Hypothalamus (tissue), 51 donors: ENCODE measurements around the gene FABP1.

Source experiments
- DNase-seq, 51 donors: peaks; one replicate each; lab custom pipeline; 2025; lab: John Stamatoyannopoulos, UW

Gene FABP1

GRCh38 chr2:88116669-88117432 is 11.0 kb downstream of the FABP1 start:
- DNase-seq: no peak

- DNase-seq: no peak
Measured at GRCh38 chr2:88115825-88116518, 11.9 kb downstream of the FABP1 start.

DNA sequence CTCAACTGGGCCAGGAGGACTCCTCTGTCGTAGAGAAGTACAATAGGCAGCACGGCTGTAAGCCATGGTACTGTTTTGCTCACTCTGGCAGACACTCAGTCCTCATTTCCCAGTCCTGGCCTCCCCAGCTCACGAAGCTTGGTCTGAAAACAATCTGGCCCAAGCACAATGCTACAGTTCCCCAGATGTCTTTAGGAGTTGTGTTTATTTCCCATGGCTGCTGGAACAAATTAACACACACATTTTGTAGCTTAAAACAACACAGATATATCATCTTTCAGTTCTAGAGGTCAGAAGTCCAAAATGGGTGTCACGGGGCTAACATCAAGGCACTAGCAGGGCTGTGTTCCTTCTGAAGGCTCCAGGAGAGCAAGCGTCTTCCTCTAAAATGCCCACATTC is 13.0 kb downstream of the FABP1 start:
- no peak for DNase-seq

DNA sequence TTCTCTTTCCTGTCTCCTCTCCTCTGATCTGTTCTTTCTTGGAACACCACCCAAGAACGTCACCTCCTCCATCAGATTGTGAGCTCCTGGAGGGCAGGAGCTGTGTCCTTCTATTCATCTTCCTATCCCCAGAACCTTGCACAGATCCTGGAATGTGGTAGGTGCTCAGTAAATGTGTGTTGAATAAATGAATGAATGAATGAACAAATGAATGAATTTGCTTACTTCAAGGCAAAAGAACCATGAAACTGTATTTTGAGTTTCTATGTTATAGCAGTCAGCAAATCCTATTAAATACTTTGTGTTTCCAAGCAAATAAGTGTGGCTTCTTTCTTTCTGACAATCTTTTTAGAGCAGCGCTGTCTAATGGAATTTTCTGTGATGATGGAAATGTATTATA is 14.8 kb downstream of the FABP1 start:
- DNase-seq: no peak

GRCh38 chr2:88110830-88111229 is 17.0 kb downstream of the FABP1 start:
- no peak for DNase-seq

GRCh38 chr2:88108796-88109195 is 19.1 kb downstream of the FABP1 start:
- no peak for DNase-seq

GRCh38 chr2:88100489-88100858 is 27.4 kb downstream of the FABP1 start:
- peak in 1 of 51 donors; percentile 7 for DNase-seq

- DNase-seq: no peak
Measured at GRCh38 chr2:88099798-88100488, 27.9 kb downstream of the FABP1 start.

- DNase-seq: no peak
Measured at GRCh38 chr2:88098558-88098900, 29.3 kb downstream of the FABP1 start.

DNA sequence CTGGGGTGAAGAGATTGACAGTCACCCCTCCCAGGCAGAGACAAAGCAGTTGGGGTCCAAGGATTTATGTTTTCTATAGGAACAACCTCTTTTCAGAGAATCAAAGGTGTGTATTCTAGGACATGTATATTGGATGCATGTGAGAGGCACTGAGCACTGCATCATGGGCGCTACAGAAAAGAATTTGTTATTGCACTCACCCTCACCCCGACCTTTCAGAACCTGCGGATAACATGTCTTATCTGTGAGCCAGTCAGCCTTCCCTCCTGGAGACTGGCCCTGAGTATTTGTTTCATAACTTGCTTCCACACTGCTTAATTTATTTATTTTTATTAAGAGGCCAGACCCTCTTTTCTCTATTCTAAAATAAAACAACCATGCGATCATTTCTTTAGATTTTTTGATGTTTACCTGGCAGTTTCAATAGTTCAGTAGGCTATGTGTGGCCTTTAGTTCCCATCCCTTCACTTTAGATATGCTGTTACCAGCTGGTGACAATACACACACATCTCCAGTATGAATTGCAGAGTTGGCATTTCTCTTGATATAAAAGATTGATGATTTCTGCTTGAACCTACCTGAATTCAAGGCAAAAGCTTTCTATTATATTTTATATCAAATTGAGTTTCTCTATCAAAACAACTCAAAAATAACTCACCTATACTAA is 29.8 kb downstream of the FABP1 start:
- DNase-seq: no peak

DNA sequence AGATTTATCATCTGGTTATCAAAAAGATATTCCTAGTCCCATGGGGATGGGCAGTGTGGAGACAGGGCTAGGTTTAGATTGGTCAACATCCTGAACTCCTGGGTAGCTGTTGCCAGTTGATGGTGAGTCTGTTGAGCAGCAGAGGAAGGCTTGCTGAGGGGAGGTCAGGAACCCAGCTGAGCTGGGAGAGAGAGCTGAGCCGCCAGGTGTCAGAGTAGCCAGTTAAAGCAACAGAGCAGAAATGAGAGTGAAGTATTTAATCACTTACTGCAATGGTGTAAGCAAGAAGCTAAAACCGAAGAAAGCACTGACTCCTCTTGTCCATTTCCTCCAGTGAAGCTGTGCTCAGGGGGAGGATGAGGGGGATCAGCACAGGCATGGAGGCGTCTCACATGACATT is 30.7 kb downstream of the FABP1 start:
- no peak for DNase-seq

- DNase-seq: no peak
Measured at GRCh38 chr2:88096708-88097107, 31.2 kb downstream of the FABP1 start.

DNA sequence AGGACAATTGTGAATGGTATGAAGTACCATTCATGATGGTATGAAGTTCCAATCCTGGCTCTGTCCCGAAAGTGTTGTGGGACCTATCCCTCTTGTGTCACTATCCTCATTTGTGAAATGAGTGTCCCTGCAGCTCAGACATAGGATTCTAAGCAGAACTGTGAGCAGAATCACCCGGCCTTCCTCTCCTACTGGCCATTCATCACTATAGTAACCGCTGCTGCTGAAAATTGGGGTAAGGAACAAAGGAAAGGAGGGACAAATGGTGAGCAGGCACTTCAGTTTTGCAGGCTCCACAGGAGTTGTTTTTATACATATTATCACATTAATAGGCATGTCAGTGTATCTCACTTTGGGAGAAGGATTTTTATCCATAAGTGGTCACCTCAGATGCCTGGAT is 32.8 kb downstream of the FABP1 start:
- DNase-seq: peak in 2 of 51 donors; percentile 8 to 23

DNA sequence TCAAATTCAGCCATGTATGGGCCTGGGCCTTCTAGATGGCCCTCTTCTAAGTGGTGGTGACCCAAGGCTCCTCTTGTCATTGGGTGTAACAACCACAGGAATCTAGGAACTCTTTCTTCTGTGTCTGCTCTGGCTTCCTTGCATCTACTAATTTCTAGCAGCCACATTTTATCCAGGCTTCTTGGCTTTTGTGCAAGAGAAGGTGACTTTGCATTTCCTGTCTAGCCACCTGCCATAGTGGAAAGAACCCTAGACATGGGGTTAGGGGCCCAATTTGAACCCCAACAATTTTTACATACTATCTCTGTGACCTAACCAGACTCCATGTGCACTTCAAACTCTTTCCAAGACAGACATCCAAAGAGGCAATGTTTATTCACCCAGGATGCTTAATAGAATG is 35.1 kb downstream of the FABP1 start:
- DNase-seq: no peak

DNA sequence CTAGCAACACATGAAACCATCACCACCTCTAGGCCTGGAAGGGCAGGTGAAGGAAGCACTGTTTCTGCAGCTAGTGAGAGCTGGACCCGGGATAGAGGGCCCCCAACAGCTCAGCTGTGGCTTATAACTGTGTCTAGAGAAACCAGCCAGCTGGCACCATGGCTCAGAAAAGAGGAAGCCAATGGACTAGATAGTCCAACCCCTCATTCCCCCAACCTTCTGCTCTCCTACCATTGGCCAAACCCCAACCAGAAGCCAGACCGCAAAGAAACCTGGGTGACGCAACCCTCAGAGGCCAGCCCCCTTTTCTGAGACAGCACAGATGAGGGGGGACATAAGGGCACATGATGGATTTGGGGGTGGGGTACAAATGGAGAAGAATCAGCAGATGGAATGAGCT is 35.9 kb downstream of the FABP1 start:
- DNase-seq: no peak

DNA sequence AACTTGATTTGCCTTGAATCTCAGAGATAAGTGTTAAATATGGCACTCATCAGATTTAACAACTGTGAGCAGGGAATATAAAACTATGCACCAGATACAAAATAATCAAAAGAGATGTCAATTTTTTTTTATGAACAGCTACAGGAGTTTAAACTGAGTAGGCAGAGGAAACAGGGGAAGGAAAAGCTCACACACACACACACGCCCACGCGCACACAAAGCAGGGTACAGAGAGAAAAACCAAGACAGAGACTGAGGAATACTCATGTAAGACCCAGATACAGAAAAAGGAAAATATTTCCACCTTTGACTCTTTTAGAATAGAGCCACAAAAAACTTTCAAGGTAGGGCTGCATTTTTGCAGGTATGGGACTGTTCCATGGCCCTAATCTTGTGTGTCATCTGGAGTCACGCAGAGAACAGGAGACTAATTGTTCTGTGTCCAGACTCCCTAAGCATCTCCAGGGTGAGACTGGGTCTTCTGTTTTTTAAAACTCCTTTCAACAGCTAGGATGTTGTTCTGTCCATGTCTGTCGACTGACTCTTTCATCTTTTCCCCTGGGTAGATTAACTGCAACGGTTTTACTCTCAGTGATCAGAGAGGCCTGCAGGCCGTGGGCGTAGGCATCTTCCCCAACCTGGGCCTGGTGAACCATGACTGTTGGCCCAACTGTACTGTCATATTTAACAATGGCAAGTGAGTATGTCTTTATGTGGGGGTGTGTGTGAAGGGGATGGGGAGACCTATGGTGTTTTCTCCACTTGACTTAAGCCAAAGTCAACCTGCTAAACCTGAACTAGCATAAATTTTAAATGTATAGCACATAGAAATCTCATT is 37.2 kb downstream of the FABP1 start:
- DNase-seq: peak in 3 of 51 donors; percentile 9 to 24 (median 18)

DNA sequence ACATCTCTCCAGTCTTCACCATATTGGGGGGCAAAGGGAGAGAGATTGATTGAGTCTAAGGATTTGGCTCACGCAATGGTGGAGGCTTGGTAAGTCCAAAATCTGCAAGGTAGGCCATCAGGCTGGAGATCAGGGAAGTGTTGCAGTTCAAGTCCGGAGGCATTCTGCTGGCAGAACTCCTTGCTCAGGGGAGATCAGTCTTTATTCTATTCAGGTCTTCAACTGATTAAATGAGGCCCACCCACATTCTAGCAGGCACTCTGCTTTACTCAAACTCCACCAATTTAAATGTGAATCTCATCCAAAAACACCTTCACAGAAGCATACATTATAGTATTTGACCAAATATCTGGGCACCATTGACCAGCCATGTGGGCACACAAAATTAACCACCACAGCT is 38.9 kb downstream of the FABP1 start:
- DNase-seq: no peak

DNA sequence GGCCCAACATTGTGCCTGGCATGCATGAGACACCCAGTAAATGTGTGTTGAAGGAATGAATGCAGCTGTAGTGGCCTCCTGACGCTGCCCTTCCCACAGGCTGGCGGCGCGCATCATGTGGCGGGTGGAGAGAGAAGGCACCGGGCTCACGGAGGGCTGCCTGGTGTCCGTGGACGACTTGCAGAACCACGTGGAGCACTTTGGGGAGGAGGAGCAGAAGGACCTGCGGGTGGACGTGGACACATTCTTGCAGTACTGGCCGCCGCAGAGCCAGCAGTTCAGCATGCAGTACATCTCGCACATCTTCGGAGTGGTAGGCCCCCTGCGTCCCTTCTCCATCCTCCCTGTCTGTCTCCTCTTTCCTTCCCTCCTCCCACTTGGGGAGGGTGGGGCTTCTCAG is 40.1 kb downstream of the FABP1 start:
- DNase-seq: no peak

- no peak for DNase-seq
Measured at GRCh38 chr2:88087073-88087472, 40.8 kb downstream of the FABP1 start.

- DNase-seq: no peak
Measured at GRCh38 chr2:88086401-88086800, 41.5 kb downstream of the FABP1 start.
